CD4-positive, alpha-beta T cell treated with Interleukin-10 for 1 hour (primary cell): Measurements from ENCODE around the gene ARSH.
"Not testable (repeated sequence)": the region's sequence is repeated elsewhere in the genome, so short reads cannot be mapped to it uniquely, and the experiment has no call there.

Source experiments
- DNase-seq: peaks from one replicate; pipeline ENCODE4 v3.0.0-alpha.2; 2020

Gene ARSH, protein sequence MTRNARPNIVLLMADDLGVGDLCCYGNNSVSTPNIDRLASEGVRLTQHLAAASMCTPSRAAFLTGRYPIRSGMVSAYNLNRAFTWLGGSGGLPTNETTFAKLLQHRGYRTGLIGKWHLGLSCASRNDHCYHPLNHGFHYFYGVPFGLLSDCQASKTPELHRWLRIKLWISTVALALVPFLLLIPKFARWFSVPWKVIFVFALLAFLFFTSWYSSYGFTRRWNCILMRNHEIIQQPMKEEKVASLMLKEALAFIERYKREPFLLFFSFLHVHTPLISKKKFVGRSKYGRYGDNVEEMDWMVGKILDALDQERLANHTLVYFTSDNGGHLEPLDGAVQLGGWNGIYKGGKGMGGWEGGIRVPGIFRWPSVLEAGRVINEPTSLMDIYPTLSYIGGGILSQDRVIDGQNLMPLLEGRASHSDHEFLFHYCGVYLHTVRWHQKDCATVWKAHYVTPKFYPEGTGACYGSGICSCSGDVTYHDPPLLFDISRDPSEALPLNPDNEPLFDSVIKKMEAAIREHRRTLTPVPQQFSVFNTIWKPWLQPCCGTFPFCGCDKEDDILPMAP

DNA sequence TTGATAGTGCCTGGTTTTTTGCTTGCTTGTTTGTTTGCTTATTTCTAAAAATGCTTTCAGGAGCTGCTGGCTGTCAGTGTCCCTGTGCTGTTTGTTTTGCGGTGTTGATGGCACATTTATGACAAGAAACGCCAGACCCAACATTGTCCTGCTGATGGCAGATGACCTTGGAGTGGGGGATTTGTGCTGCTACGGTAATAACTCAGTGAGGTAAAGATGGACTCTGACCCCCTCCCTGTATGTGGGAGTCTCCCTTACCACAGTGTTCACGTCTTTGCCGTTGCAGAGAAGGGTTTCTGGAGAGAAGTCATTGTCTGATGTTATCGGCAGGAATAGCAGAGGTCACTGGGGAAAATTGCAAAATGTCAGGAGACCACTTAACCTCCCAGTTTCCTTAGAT, at the start of gene ARSH:
ARSH (plus strand) TSS at position 52 of the 400 bp plus-strand sequence; CDS start at position 119, 67 bp downstream.
- DNase-seq, result no peak

DNA sequence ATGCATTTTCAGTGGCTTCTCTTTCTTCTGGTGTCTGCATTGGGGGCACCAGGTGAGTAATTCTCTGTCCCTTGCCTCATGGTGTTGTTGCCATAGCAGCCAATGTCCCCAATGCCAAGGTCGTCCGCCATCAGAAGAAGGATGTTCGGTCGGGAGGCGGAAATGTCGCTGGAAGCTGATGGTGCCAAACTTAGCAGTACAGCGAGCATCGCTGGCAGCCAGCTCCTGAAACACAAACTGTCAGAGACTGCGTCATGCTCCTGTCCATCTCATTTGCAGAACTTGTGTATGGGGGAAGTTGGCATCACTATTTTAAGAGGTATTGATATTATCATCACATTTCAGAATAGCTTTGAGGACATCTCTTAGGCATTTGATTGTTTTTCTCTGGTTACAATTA, 48.1 kb upstream of the ARSH start:
- DNase-seq, result no peak

DNA sequence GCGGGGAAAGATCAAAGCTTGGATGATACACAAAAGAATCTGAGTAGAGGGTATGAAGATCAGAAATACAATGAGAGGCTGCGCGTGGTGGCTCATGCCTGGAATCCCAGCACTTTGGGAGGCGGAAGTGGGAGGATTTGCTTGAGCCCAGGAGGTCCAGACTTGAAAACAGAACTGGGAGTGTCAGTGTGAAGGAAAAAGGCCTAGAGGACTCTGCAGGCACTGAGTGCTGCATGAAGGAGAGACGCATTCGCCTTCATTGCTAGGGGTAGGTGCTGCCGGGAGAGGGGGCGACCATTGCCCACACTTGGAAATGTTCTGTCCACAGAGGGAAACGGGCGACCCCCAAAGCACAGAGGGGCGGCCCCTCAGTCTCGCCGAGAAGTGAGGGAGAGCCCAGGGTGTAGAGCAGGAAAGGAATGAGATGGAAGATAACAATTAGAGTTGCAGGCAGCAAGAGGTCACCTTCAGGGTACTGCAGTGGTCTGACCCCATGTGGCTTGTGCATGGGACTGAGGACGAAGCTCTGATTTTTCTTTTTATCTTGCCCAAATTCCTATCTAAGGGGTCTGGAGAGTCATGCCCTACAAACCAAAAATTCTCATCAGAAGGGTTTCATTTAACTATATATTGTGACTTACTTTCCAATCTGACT, 45.4 kb upstream of the ARSH start:
- DNase-seq, result no peak

DNA sequence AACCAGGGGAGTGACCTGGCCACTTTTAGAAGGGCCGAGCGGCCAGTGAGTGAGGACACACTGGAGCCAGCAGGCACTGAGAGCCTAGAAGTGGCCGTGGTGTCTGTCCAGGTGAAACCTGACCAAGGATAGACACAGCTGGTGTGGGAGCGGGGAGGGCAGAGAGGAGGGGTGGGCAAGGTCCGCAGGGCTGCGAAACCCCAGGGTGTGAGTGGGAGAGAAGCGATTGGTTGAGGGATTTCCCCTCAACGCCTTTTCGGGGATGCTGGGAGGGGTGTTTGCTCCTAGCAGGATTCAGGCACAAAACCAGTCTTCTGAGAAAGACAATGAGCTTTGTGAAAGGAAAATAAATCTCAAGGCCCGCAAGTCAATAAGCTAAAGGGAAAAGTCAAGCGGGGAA, 44.0 kb upstream of the ARSH start:
- no peak for DNase-seq

DNA sequence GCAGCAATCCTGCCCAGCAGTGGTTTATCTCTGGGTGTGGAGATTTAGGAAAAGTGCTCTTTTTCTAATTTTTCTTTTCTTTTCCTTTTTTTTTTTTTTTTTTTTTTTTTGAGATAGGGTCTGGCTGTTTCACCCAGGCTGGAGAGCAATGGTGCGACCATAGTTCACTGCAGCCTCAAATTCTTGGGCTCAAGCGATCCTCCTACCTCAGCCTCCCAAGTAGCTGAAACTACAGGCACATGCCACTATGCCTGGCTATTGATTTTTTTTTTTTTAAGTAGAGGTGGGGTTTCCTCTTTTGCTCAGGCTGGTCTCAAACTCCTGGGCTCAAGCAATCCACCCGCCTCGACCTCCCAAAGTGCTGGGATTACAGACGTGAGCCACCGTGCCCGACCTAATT, 42.9 kb upstream of the ARSH start:
- DNase-seq, result not testable (repeated sequence)

DNA sequence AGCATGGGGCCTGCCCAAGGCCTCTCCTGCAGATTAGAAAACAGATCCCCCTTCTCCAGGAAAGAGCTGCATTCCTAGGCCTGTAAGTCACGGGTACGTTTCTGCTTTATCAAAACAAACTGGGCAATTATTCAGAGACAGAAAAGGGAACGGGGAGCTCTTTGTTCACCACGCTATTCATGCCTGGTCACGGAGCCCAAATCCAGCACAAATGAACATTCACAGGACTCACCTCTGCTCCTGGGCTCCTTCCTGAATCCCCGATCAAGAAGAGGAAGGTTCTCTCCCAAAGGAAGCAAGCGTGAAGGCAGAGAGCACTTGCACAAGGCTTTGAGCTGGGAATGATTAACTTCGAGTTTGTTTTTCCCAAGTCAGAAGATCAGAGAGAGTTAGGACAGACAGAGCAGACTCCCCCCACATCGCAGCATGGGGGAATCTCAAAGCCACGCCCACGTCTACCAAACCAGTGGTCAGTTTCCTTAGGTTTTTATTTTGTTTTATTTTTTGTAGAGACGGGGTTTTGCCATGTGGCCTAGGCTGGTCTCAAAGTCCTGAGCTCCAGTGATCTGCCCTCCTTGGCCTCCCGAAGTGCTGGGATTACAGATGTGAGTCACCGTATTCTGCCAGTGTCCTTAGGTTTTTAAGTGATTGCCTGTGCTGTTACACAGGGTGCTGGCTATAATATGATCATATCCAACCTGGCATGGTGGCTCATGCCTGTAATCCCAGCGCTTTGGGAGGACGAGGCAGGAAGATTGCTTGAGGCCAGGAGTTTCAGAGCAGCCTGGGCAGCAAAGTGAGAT, 42.2 kb upstream of the ARSH start:
- not testable (repeated sequence) for DNase-seq

DNA sequence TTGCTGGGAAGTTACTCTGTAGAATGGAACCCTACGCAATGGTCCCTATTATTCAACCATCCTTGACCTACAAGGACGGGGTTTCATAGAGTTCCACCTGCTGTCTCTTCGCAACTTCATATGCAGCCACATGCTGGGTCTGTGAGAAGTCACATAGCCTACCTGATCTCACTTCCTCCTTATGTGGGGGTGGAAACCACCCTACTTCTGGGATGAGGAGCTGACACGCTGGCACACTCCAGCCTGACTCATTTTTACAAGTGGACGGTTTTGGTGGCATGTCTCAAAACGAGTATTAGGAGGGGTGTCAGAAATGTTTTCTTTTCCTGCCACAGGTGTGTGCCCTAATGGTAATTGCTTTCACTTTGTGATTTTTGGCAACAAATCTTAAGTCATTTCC, 40.4 kb upstream of the ARSH start:
- no peak for DNase-seq

DNA sequence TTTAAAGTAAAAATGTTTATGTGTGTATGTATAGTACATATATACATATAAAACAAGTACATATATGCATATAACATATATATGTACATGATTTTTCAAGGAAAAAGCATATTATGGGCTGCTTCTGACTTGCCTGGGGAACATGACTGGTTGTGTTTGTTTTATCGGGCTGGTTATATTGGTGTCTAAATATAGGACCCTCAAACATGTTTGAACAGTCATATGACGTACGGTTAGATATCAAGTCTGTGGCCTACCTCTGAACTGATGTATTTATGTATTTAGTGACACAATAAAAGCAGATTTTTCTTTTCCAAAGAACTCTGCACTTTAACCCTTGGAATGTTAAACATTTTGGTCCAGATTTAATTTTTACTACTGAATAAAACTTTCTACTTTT, 39.3 kb upstream of the ARSH start:
- DNase-seq, result no peak

DNA sequence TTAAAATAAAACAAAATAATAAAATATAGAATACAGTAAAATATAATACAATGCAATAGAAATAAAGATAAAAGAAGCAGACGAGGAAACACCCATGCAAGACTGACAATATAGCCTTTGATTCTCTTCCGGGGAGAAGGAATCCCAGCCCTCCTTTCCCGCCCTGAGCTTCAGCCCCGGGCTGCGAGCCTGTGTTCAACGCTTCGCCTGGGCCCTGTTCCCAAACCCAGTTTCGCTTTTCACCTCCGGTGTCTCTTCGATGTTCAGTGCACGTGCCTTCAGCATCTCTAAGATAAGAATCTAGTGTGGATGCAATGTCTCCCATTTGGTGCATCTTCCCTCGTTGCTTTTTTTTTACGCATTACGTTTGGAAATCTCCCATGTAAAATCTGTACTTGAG, 38.8 kb upstream of the ARSH start:
- DNase-seq, result no peak

DNA sequence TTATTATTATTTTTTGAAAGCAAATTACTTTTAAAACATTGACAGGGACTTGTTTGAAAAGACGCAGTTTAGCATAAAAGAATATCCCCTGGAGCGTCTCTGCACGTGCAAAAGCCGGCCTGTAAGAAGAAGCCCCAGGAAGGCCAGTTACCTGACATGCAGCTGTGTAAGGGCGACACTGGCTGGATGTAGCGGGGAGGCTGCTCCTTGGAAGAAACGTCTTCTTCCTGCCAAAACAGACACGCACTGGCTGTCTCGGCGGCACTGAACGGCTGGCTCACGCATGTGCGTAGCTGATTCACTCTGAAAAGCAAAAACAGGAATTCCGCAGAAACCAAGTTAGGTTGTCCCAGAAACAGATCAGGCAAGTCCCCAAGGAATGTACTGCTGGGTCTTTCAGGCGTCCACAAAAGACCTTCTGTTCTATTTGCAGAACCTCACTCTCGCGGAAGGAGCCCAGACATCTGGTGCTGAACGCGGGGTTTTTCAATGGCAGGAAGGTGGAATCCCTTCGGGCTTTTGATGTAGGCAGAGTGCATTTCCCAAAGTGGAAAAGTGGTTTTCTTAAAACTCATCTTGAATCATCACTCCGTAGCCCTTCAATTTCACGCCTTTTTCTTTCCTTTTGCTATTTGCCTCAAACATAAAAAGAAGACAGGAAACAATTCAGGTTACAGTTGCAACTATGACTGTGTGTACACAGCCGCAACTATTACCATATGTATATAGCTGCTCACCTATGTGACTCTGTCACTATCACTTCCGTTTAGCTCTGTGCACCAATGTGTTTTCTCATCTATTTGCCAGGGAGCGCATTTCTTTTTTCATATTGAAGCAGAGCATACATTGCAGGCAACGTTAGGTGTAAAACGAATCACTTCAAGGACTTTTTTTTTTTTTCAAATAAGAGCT, 38.1 kb upstream of the ARSH start:
- DNase-seq, result peak; percentile 1

DNA sequence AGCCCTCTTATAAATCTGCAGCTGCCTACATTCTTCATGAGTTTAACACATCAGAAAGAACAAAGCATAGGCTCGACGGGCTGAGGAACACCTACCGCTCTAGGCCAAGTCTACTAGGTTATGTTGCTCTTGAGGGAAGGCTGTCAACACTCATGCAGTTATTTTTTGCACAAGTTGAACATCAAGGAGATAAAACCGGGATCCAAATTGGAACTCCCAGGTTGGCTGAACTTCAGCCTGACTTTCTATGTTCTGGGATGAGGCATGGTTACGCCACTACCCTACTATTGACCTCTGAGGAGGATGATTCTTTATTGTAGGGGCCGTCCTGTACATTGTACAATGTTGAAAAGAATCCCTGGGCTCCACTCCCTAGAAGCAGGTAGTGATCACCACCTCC, 37.3 kb upstream of the ARSH start:
- no peak for DNase-seq

DNA sequence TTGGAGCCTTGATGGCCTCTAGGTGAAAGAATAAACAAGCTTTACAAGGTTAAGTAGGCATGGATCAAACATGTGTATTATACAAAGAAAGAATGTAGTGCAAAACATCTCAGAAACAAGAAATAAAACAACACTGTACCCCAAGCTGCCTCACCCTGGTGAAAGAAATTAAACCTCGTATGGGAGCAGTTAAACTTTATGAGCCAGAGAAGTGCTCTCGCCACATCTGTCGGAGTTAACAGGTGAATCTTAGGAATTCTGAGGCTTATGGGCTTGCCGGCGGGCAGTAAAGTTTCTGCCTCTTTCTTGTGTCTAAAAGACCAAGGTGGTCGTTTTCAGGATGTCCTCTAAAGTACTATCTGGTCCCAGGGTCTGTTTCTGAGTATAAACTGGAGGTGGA, 34.0 kb upstream of the ARSH start:
- DNase-seq, result no peak

DNA sequence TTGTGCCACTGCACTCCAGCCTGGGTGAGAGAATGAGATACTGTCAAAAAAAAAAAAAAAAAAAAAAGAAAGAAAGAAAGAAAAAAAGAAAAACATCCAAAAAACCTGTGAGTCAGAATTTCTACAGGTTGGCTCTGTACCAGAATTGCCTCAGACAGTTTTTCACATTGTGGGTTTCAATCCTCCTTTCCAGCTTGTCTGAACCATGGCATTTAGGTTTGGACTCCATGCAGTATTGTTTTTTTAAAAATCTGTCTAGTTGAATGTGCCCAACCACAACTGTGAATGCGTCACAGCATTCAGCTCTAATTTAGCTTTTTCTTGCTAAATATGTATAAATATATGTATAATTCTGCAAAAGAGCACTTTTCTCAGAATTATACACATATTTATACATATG, 31.4 kb upstream of the ARSH start:
- no peak for DNase-seq

DNA sequence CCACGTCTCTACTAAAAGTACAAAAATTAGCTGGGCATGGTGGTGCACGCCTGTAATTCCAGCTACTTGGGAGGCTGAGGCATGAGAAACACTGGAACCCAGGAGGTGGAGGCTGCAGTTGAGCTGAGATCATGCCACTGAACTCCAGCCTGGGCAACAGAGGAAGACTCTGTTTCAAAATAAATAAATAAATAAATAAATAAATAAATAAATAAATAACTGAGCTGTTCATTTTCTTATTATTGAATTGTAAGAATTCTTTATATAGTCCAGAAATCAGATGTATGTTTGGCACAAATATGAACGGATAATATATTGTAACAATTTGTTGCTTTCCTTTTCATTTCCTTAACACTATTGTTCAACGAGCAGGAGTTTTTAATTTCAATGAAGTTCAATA, 27.7 kb upstream of the ARSH start:
- DNase-seq, result not testable (repeated sequence)

DNA sequence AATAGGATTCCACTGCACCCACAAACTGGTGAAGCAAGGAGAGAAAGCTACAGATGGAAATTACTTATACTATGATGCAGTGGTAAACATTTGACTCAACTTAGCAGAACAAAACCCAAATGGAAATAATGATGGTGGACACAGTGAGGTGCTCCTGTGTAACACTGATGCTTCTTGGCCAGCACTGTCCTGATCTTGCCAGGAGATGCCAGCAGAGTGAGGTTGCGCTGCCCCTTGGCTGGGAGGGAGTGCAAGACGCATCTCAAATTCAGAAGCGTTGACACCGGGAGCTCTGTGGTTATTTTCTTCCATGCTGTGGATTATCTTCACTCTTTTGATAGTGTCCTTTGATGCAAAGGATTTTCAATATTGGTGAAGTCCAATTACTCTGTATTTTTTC, 22.0 kb upstream of the ARSH start:
- no peak for DNase-seq

DNA sequence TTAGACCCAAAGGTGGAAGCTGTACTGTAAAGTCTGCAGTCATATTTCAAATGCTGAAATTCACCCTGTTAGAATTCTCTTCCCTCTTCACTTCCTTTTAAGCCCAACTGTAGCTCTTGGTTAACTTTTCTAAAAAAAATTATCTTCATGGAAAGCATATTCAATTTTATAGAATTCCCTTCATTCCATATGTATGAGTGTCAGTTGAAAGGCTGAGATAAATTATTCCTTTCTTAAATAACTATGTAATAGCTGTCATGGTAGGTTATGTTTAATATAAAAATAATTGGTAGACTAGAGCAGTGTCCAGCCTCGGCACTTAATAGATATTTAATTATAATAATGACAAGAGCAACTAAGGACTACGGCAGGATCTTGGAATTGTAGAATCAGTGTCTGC, 16.8 kb upstream of the ARSH start:
- DNase-seq, result no peak

DNA sequence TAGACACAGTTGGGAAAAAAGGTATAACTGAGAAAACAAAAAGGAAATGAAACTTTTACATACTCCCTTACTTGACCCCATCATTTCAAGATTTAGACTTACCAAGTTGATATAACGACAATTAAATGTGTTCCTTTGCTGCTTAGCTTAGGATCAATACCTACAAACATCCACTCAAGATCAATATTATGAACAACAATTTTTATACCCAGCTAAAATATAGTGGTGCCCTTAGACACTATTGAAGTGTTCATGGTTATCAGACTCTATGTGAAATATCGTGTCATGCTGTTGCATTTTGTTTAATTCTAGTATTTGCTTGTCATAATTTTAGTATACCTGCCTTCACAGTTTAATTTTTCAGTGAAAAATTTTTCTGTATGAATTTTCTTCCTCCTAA, 4.2 kb downstream of the ARSH start:
- no peak for DNase-seq

DNA sequence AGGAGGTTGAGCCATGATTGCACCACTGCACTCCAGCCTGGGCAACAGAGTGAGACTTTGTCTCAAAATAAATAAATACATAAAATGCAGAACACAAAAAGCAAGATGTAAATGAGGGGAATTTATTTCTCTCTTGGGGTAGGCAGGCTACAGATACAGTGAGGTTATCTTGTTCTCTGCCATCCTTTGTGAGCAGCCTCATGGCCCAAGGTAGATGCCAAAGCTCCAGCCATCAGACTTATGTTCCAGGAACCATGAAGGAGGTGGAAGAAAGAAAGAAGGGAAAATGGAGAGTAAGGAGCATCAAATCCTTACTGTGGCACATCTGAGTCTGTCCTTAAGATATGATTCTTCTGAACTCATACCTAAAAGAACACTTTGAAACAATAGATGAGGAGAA, 11.1 kb downstream of the ARSH start:
- no peak for DNase-seq

DNA sequence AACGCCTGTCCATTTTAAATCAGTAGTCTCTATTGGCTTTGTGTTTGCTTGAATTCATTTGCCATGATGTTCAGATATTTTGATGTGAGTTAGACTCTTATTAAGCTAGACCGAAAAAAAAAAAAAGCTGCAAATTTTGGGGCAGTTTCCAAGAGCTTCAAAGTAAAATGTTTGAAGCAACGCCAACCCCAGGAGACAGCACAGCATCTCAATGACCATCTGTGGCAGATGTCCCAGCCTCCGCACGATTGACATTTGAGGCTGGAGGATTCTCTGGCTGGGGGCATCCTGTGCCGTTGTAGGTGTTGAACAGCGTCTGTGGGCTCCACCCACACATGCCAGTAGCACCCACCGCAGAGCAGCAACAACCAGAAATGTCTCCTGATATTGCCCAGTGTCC, 17.8 kb downstream of the ARSH start:
- DNase-seq, result no peak

DNA sequence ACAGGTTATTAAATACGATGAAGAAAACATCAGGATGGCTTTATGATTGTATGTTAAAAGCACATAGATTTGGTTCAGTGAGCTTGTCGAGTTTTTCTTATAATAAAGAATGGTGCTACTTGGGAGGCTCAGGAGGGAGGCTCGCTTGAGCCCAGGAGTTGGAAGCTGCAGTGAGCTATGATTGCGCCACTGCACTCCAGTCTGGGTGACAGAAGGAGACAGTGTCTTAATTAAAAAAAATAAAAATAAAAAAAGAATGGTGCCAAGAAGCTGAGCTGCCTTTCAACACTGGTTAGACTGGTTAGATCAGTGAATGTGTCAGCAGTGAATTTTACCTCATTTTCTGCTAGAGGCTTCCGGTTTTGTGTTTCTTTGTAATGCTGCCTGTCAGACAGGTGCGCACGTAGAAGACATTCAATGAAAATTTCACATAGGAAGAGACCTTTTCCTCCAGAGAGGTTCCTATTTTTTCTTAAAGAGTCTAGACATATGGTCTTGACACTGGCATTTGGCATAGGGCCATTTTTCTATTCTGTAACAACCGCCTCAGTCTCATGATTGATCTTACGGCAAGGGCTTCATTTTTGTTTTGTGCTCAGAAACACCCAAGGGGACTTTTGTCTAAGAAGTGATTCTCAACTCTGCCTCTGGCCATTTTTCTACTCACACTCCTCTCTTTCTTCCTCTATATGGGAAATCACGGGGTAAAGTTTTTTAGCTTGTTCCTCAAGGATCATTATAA, 19.9 kb downstream of the ARSH start:
- no peak for DNase-seq

DNA sequence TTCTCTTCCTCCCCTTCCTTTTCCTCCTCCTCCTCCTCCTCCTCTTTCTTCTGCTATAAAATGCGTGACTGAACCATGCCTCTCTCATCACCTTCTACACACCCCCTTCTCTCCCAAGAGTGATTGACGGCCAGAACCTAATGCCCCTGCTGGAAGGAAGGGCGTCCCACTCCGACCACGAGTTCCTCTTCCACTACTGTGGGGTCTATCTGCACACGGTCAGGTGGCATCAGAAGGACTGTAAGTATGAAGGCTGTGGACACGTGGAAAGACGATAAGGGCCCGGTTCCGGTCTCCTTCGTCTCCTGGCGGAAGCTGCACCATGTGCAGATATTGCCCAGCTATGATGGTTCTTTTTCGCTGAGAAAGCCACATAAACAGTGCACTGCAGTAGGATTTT, 22.8 kb downstream of the ARSH start:
- no peak for DNase-seq

DNA sequence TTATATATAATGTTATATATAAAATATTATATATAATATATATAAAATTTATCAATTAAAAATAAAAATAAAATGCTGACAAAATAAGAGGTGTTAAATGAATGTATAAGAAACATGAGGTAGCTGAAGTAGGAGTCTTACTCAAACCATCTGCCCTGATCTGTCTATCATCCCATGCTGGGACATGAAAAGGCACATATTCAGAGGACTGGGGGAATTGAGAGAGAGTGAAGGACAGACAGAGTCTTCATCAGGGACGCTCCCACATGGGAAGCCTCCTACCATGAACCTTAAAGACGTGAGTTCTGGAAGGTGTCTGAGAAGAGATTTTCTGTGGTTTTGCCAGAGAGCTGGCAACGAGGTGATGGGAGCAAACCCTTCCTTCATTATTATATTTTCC, 30.9 kb downstream of the ARSH start:
- DNase-seq, result no peak
